Hepatocyte (in vitro differentiated cells): Measurements from ENCODE around the gene SLC2A10.

Experiments
- CTCF ChIP-seq: fragments of 200-600 bp; sonication (generic); IDR thresholded peaks from 2 replicates; pipeline ENCODE4 v1.5.1; 2016; ENCODE audit warnings: antibody characterized with exemption, mild to moderate bottlenecking; ENCODE audit not compliant: poor library complexity
- EZH2 ChIP-seq: fragments of 200-600 bp; sonication (generic); IDR thresholded peaks from 2 replicates; pipeline ENCODE4 v1.6.1; 2016; ENCODE audit warnings: antibody characterized with exemption, mild to moderate bottlenecking, borderline replicate concordance
- EZH2phosphoT487 ChIP-seq: fragments of 200-600 bp; sonication (generic); IDR thresholded peaks from one replicate; pipeline ENCODE4 v1.6.1; 2018; ENCODE audit warnings: antibody characterized with exemption, mild to moderate bottlenecking, low read depth, moderate library complexity; ENCODE audit not compliant: unreplicated experiment, severe bottlenecking

GRCh38 chr20:46722450-46722849 lies 13.0 kb downstream of the SLC2A10 start:
- TF ChIP-seq CTCF, result no peak
- no peak for TF ChIP-seq EZH2
- TF ChIP-seq EZH2phosphoT487, result no peak
